ENCODE results near the gene DHX58.

Gene DHX58

GRCh38 chr17:42090964-42091790, 21.3 kb downstream of the DHX58 start:
- Histone ChIP-seq H3K79me2 (ENCODE audit: insufficient read depth, low read length) (no peaks in the 10 kb centered on the region), H3K4me2 (ENCODE audit: low read depth, low read length, poor library complexity, severe bottlenecking) (no peak overlapping the region)

GRCh38 chr17:42088736-42089135, 23.8 kb downstream of the DHX58 start:
- no peaks in the 10 kb centered on the region for H3K79me2 ChIP-seq (ENCODE audit: insufficient read depth, low read length)
- no peaks in the 10 kb centered on the region for H4K20me1 ChIP-seq (ENCODE audit: insufficient read depth, low read length, poor library complexity, severe bottlenecking)
- no peaks in the 10 kb centered on the region for H3K9me3 ChIP-seq (ENCODE audit: insufficient read depth, low read depth, low read length)
- TF ChIP-seq CTCF (conservative IDR thresholded peaks at IDR 0.05; ENCODE audit: low read length) (no peak), EZH2phosphoT487 (IDR thresholded peaks at IDR 0.05; ENCODE audit: borderline replicate concordance) (no peak)
- H3K9me2 ChIP-seq (replicated peaks; ENCODE audit: low read depth, low read length): no peaks in the 10 kb centered on the region
- H3K4me2 ChIP-seq (ENCODE audit: low read depth, low read length, poor library complexity, severe bottlenecking): no peak overlapping the region
- H3F3A ChIP-seq (ENCODE audit: low read depth): no peaks in the 10 kb centered on the region
- no peak overlapping the region for H2AFZ ChIP-seq (ENCODE audit: low read length)
- no peaks in the 10 kb centered on the region for H3K27me3 ChIP-seq (ENCODE audit: insufficient read depth, low read length, poor library complexity, severe bottlenecking)
- H3K36me3 ChIP-seq (ENCODE audit: insufficient read depth, low read length): no peaks in the 10 kb centered on the region
- peaks cover 5% of the 10 kb centered on the region for H3K4me1 ChIP-seq (ENCODE audit: insufficient read depth, low read length, poor library complexity, severe bottlenecking)
- H3K4me3 ChIP-seq (ENCODE audit: low read length, poor library complexity, severe bottlenecking): no peak overlapping the region
- H3K9ac ChIP-seq (ENCODE audit: low read depth, low read length, poor library complexity, severe bottlenecking): no peak overlapping the region

More at GRCh38 chr17:42090964-42091790, 21.3 kb downstream of the DHX58 start:
- TF ChIP-seq CTCF (conservative IDR thresholded peaks at IDR 0.05; ENCODE audit: low read length): no peak
- TF ChIP-seq EZH2phosphoT487 (IDR thresholded peaks at IDR 0.05; ENCODE audit: borderline replicate concordance): no peak
- H2AFZ ChIP-seq (ENCODE audit: low read length): no peak overlapping the region
- H3K36me3 ChIP-seq (ENCODE audit: insufficient read depth, low read length): no peaks in the 10 kb centered on the region
- no peaks in the 10 kb centered on the region for H4K20me1 ChIP-seq (ENCODE audit: insufficient read depth, low read length, poor library complexity, severe bottlenecking)
- H3K4me1 ChIP-seq (ENCODE audit: insufficient read depth, low read length, poor library complexity, severe bottlenecking): peaks cover 5% of the 10 kb centered on the region
- no peaks in the 10 kb centered on the region for H3K9me3 ChIP-seq (ENCODE audit: insufficient read depth, low read depth, low read length)
- H3F3A ChIP-seq (ENCODE audit: low read depth): no peaks in the 10 kb centered on the region
- no peak overlapping the region for H3K4me3 ChIP-seq (ENCODE audit: low read length, poor library complexity, severe bottlenecking)
- no peak overlapping the region for H3K9ac ChIP-seq (ENCODE audit: low read depth, low read length, poor library complexity, severe bottlenecking)
- H3K9me2 ChIP-seq (replicated peaks; ENCODE audit: low read depth, low read length): no peaks in the 10 kb centered on the region
- no peaks in the 10 kb centered on the region for H3K27me3 ChIP-seq (ENCODE audit: insufficient read depth, low read length, poor library complexity, severe bottlenecking)

GRCh38 chr17:42087736-42088705, 24.5 kb downstream of the DHX58 start:
- H3K4me1 ChIP-seq (ENCODE audit: insufficient read depth, low read length, poor library complexity, severe bottlenecking): peaks cover 5% of the 10 kb centered on the region
- TF ChIP-seq EZH2phosphoT487 (IDR thresholded peaks at IDR 0.05; ENCODE audit: borderline replicate concordance) (no peak), CTCF (conservative IDR thresholded peaks at IDR 0.05; ENCODE audit: low read length) (no peak)
- H3K4me3 ChIP-seq (ENCODE audit: low read length, poor library complexity, severe bottlenecking): no peak overlapping the region
- no peak overlapping the region for H3K9ac ChIP-seq (ENCODE audit: low read depth, low read length, poor library complexity, severe bottlenecking)
- H3K4me2 ChIP-seq (ENCODE audit: low read depth, low read length, poor library complexity, severe bottlenecking): no peak overlapping the region
- no peaks in the 10 kb centered on the region for H4K20me1 ChIP-seq (ENCODE audit: insufficient read depth, low read length, poor library complexity, severe bottlenecking)
- H3K9me2 ChIP-seq (replicated peaks; ENCODE audit: low read depth, low read length): no peaks in the 10 kb centered on the region
- H3K79me2 ChIP-seq (ENCODE audit: insufficient read depth, low read length): no peaks in the 10 kb centered on the region
- H2AFZ ChIP-seq (ENCODE audit: low read length): no peak overlapping the region
- no peaks in the 10 kb centered on the region for H3K9me3 ChIP-seq (ENCODE audit: insufficient read depth, low read depth, low read length)
- H3K36me3 ChIP-seq (ENCODE audit: insufficient read depth, low read length): no peaks in the 10 kb centered on the region
- no peaks in the 10 kb centered on the region for H3K27me3 ChIP-seq (ENCODE audit: insufficient read depth, low read length, poor library complexity, severe bottlenecking)
- no peaks in the 10 kb centered on the region for H3F3A ChIP-seq (ENCODE audit: low read depth)
